NCI-H345 (cell line): Measurements from ENCODE around the gene MCCC1.
"Not testable (repeated sequence)": the region's sequence is repeated elsewhere in the genome, so short reads cannot be mapped to it uniquely, and the experiment has no call there.

Source experiments
- DNase-seq: peaks from one replicate; lab custom pipeline; 2025; lab: John Stamatoyannopoulos, UW

MCCC1 gene

DNA sequence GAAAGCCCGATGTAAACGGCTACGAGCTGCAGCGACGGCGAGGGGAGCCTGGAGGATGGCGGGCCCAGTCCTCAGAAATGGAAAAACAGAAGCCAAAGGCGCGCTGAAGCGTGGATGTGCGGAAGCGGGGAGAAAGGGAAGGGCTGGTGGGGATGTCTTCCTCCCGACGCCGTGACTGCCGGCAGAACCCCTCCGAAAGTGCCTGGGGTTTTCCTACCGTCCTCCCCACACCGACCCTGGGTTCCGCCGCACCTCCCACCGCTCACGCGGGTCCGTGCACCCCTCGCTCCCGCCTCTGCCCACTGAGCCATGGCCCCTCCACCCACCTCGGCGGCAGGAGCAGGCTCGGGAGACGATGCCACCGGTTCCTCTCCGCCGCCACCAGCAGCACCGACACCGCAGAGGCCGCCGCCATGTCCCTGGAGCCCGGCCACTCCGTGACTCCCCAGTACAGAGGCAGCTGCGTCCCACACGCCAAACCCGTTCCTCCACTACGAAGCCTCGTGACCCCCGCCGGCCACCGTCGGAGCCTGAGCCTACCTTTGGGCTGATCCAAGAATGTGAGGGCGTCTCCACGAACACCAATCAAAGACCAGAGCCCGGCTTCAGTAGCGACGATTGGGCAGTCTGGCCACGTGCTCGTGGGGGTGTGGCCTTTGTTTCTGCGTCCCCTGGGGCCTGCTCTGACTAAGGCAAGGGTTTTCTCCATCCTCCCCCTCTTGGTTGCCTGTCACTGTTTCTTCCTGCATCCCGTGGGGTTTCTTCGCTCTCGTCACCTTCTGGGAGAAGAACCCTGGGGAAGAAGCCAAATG is at the start of gene MCCC1:
Gene MCCC1, minus strand, starts transcription at position 471 of the 812 bp plus-strand sequence. Its CDS starts 56 bp downstream, at position 415.
- DNase-seq = peak; percentile 99

DNA sequence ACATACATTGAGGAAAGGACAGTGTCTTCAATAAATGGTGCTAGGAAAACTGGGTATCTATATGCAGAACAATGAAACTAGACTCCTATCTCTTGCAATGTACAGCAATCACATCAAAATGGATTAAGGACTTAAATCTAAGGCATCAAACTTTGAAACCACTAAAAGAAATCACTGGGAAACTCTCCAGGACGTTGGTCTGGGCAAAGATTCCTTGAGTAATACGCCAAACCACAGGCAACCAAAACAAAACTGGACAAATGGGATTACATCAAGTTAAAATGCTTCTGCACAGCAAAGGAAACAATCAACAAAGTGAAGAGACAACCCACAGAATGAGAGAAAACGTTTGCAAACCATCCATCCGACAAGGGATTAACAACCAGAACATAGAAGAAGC is 48.8 kb upstream of the MCCC1 start:
- no peak for DNase-seq

DNA sequence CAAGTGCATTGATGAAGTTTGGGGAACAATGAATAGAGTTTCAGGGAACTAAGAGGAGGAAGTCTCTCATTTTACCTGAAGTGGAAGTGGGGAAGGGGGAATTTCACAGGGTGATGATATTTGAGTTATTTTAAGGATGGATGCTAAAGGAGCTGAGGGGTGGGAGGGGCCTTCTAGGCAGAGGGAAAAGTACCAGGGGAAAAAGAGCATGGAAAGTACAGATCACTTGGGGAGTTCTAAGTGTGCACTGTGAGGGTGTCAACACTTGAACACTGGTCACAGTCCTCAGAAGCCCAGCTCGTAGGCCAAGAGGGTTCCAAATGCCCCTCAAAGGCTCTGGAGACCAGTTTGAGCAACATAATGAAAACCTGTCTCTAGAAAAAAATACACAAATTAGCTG is 45.1 kb upstream of the MCCC1 start:
- DNase-seq = no peak

DNA sequence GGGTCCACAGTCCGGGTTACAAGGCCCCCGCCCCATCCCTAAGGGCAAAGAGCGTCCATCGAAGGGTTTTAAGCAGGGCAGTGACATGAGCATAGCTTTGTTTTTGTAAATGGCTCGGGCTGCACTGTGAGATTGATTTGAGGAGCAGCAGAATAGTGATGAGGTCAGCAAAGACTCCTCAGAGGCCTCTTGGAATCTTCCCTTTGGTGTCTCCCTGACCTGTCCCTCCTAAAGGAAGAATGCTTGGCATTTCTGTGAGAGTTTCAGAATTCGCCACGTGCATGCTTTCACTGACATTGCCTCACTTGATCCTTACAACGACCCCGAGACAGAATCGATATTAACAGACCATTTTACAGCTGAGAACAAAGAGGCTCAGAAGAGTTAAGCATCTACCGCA is 42.9 kb upstream of the MCCC1 start:
- no peak for DNase-seq

DNA sequence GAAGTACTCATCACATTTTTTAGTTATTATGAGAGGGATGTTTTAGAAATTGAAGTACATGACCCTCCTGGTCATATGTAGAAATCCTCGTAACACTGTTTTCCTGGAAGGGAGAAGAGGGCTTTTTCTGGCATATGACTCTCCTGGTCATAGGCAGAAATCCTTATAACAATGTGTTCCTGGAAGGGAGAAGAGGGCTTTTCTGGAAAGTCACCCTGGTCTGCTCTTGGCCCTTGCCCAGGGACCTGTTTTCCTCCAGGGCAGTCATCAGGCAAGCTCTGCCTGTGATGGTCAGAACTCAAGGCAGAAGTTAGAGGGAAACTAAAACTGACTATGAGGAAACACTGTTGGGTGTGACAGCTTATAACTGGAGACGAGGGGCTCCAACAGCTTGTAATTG is 35.5 kb upstream of the MCCC1 start:
- DNase-seq = no peak

DNA sequence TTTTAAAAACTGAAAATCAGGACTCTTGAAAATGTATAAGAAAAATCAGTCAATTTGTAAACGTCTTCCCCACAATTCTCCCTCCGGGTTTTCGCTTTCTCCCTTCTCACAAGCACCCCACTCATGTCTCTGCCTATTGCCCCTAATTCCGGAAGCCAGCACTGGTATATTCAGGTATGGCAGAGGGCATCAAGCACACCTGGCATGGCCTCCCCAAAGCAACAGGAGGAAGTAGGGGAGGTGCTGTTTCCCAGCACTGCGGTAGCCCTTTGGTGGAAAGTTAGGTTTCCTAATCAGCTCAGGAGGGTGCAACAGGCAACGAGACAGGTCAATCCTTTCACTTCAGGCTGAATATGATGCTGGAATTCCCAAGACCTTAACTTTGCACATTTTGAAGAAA is 33.1 kb upstream of the MCCC1 start:
- no peak for DNase-seq

DNA sequence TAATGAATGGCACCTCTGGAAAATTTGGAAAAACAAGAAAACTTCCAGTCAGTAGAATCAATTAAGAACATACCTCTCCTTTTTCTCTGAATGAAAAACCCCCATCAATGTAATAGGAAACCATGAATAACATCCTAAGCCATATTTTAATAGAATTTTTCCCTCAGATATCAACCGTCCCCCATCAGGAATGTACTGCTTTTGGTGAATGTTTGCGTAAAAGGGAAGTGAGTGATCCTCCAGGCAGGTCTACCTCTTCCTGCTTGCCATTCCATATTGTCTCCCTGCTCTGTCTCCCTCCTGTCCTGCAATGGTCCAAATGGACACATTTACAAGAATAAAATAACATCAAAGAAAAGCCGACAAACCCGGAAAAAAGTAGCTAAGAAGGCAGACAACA is 32.4 kb upstream of the MCCC1 start:
- DNase-seq = no peak

DNA sequence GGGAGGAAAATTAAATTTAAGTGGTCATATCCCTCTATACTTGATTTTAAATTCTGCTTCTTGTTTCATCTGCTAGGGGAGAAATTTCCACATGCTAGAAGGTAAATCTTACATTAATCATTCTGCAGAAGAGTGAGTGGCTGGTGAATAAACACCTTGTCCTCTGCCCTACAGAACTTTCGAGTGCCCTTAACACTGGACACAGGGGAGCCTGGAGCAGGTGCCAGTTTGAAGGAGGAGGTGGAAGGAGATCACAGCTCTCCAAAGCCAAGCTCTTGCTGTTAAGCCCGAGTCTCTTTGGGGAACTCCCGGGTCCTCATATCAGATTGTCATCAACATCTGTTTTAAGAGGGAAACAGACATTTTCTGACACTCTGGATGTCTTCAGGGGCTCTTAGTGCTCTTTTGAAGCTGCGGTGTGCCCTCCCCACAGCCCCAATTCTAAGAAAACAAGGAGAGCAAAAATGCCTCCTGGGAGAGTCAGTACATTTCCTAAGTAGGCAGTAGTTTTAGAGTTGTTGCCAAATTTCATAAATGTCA is 32.0 kb upstream of the MCCC1 start:
- DNase-seq = no peak

DNA sequence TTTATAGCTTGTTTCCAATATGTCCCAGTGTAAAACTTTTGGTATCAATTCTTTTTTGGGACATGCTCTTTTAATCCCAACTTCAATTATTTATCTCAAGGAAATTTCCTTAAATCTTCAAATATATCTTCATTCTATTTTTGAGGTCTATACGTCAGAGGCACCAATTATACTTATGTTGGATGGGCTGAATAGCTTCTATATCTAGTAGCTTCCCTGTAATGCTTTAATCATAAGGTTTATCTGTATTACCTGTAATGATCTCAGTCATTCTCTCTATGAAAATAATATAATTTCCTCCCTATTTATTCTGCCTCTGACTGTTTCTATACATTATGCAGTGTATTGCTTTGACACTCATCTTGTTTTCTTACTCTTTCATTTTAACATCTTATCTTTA is 29.9 kb upstream of the MCCC1 start:
- no peak for DNase-seq

DNA sequence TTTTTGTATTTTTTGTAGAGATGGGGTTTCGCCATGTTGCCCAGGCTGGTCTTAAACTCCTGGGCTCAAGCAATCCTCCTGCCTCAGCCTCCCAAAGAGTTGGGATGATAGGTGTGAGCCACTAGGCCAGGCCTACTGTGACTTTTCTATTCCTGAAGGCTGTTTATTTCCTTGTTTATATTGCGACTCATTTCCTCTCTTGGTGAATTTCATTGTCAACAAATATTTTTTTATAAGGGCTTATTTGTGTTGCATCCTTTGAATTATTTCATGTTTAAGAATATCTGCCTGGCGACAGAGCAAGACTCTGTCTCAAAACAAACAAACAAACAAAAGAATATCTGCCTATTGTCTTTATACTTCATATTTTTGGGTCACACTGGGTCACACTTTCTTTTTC is 29.4 kb upstream of the MCCC1 start:
- DNase-seq = no peak

DNA sequence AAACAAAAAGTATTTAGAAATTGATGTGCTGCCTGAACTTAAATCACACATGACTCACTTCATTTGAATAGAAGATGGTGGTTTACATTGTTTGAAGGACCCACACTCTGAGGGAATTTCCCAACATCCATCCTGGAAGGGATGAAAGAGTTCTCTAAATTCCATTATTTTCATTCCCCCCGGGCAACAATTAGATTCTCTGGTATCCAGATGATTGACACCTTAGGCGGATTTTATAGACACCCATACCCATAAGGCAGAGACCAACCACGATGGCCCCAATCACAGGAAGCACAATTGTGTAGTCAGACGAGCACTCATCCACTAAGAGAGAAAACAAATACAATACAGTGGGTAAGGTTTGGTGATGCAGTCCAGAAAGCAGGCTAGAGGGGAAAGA is 24.6 kb upstream of the MCCC1 start:
- no peak for DNase-seq

DNA sequence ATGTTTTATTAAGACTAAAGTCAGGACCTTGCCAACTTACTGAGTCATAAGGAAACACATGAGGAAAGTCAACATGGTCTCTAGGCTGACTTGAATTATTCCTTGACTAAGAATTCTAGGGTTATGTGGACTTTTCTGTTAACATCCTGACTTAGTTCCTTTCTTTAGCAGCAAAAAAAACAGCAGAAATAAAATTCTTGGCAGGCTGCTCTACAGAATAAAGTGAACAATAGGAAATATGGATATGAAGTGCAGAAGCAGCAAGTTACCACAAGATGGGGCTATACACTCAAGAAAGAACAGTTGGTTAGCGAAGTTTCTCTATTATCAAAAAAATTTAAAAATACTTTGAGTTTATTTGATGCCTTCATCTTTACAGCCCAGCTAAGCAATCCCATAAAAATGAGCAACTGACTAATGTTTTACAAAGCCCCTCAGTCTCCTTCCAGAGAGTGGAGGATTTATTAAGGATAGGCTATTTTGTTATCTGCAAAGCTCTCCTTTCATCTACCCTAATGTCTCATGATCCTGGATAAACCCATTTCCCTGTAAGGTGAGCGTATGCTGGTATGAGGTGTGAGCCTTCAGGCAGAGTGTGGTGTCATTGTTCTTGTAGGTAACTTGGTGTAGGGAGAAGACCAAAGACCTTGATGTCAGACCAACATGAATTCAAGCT is 23.1 kb upstream of the MCCC1 start:
- peak; percentile 67 for DNase-seq

DNA sequence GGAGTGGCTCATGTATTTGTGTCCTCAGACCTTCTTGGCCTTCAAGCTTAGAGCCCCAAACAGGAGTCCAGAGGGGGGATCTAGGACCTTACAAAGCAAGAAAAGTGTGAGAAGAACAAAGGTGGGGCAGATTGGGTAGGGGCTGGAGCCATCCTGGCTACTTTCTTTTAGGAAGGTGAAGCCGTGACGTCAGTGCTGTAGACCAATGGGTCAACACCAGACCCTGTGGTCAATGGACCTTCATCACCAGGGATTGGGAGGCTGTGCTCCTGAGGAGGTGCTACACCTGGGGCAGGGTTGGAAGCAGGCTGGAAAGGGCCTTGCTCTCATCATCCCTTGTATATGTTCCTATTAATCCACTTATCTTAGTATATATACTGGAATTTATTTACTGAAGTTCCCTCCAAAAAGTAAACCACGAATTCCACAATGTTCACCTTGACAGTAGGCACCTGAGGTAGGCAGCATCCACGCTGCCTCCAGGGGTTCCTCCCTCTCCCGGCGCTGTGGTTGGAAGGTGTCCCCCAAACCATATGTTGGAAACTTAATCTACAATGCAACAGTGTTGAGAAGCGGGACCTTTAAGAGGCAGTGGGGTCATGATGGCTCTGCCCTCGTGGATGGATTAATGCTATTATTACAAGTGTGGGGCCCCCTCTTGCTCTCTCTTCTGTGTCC is 21.4 kb upstream of the MCCC1 start:
- DNase-seq = no peak

DNA sequence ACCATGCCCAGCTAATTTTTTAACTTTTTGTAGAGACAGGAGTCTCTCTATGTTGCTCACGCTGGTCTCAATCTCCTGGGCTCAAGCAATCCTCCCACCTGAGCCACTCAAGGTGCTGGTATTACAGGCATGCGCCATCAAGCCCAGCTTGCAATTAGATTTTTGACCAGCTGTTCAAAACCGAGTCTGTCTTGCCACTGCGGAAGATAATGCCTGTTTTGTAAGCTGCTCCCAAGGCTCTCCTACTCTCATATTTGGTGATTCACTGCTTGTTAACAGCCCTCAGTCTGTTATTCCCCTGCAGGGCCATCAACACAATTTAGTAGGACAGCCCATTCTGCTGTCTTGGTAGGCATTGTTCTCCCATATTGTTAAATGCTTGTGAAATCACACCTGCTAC is 17.8 kb upstream of the MCCC1 start:
- DNase-seq = no peak

DNA sequence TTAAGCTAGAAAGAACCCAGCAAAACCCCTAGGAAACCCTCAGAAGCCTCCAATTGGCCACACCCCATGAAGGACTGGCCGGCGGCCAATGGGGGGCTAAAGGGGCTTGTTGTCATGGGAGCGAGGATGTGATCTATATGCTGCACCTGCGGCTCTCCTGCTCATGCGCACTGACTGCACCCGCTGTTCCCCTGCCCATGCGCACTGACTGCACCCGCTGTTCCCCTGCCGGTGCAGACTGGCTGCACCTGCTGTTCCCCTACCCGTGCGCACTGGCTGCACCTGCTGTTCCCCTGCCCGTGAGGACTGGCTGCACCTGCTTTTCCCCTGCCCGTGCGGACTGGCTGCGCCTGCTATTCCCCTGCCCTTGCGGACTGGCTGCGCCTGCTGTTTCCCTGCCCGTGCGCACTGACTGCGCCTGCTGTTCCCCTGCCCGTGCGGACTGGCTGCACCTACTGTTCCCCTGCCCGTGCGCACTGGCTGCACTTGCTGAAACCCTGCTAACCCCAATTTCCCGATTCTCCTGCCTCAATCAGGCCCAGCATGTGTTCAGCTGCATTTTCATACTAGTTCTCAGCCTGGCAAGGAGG is 16.8 kb upstream of the MCCC1 start:
- peak; percentile 100 for DNase-seq

DNA sequence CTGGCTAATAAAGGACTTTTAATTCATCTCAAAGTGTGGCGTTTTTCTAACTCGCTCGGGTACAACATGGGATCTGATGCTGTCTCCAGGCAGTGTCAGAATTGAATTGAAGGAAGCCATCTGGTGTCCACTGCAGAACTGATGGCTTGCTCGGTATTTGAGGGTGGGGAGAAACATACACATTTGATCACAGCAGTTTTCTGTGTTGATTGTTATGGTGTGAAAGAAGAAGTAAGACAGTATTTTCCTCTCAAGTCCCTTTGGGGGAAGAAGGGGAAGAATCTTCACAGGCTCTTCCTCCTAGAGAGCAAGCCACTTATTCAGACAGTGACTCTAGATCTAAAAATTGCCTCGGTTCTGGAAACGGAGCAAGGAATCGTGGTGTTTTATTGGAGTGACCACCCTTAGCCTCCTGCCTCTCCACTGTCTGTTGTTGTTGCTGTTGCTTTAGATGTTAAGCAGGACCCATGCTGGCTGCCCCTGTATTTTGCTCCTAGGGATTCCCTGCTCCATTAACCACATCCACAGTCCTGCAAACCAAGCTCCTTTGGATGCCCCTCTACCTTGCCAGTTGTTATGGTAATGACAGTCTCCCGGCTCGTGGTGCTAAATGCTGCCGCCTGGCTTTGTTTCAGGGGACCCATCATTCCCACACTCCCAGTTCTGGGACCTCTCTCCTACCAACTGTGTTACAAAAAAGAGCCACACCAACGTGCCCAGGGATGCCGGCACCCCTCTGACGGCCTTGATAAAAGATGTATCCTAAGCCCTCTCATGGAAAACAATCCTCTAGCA is 15.3 kb upstream of the MCCC1 start:
- DNase-seq = peak; percentile 52

DNA sequence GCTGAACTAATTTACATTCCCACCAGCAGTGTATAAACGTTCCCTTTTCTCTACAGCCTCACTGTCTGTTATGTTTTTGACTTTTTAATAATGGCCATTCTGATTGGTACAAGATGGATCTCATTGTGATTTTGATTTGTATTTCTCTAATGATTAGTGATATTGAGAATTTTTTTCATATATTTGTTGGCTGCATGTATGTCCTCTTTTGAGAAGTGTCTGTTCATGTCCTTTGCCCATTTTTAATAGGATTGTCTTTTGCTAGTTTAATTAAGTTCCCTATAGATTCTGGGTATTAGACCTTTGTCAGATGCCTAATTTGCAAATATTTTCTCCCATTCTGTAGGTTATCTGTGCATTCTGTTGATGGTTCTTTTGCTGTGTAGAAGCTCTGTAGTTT is 10.6 kb upstream of the MCCC1 start:
- DNase-seq = not testable (repeated sequence)

DNA sequence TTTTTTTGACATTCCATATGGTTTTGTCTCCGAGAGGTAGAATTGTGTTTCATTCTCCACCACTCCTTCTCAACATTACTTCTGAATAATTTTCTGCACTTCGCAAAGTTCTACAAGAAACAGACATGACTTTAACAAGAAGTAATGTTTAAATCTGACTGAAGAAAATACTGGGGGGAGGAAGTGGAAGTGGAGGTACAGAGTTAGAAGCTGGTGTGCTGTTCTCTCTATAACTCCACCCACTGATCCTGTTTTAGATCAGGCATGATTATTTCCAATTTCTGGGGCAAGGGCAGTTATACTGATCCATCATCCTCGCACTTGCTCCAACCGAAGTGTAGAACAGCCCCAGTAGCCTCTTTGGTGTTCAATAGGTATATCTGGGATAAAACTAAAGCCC is 9.2 kb upstream of the MCCC1 start:
- DNase-seq = no peak

DNA sequence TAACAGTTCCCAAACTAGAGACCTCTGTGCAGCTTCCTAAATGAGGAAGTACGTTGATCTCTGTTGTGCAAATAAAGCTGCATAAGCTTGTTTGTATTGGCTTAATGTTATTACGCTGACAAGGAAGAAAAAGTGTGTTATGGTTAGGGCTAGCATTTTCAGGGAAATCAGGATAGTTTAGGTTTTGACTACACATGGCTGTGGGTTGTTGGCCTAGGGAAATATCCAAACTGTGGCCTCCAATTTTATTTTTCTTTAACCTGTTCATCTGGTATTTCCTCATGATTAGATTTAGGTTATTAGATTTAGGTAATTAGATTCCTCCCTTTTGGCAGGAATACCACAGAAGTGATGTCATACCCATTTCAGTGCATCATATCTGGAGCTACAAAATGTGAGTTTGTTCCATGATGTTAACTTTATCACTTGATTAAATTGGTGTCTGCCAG is 8.7 kb upstream of the MCCC1 start:
- no peak for DNase-seq

DNA sequence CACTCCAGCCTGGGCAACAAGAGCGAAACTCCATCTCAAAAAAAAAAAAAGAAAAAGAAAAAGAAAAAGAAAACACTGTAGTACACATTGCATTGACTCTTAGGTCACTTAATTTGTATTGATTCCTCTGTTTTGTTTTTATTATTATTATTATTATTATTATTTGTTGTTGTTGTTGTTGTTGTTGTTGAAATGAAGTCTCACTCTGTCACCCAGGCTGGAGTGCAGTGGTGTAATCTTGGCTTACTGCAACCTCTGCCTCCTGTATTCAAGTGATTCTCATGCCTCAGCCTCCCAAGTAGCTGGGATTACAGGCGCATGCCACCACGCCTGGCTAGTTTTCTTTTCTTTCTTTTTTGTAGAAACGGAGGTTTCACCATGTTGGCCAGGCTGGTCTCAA is 8.1 kb upstream of the MCCC1 start:
- not testable (repeated sequence) for DNase-seq

DNA sequence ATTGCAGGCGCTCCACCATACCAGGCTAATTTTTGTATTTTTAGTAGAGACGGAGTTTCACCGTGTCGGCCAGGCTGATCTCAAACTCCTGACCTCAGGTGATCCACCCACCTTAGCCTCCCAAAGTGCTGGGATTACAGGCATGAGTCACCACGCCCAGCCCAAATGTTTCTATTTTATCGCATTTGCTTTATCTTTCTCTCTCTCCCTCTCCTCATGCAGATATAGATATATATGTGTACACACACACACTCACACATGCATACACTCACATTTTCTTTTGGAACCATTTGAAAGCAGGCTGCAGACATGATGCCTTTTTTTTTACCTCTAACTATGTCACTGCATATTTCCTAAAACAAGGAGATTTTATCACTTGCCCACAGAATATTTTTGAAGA is 7.3 kb upstream of the MCCC1 start:
- no peak for DNase-seq

DNA sequence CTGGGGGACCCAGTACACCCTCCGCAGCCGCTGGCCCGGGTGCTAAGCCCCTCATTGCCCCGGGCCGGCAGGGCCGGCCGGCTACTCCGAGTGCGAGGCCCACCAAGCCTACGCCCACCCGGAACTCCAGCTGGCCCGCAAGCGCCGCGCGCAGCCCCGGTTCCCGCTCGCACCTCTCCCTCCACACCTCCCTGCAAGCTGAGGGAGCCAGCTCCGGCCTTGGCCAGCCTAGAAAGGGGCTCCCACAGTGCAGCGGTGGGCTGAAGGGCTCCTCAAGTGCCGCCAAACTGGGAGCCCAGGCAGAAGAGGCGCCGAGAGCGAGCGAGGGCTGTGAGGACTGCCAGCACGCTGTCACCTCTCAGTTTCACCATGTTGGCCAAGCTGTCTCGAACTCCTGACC is 4.7 kb upstream of the MCCC1 start:
- not testable (repeated sequence) for DNase-seq
